Type B pancreatic cell (in vitro differentiated cells): ENCODE results near the gene DAB2. TPM values are rescaled to one million over a fixed set of nuclear protein-coding genes. Genes with fewer than 3 reads are reported as not detected.

Source experiments
- DNase-seq: peaks from one replicate; pipeline ENCODE4 v3.0.0; 2021; ENCODE audit warnings: mixed read lengths; ENCODE audit not compliant: unreplicated experiment; ENCODE audit errors: extremely low spot score
- H3K27ac Mint-ChIP-seq: 2 replicates; pipeline ENCODE4 v1.8.0; 2021; ENCODE audit warnings: mild to moderate bottlenecking, mixed read lengths
- H3K27me3 Mint-ChIP-seq: 2 replicates; pipeline ENCODE4 v1.8.0; 2021; ENCODE audit warnings: mixed read lengths
- H3K36me3 Mint-ChIP-seq: 2 replicates; pipeline ENCODE4 v1.8.0; 2021; ENCODE audit warnings: mixed read lengths
- H3K4me1 Mint-ChIP-seq: one replicate; pipeline ENCODE4 v1.8.0; 2021; ENCODE audit warnings: mixed read lengths; ENCODE audit not compliant: unreplicated experiment
- H3K4me3 Mint-ChIP-seq: 2 replicates; pipeline ENCODE4 v1.8.0; 2021; ENCODE audit warnings: mild to moderate bottlenecking, mixed read lengths
- H3K9me3 Mint-ChIP-seq: 2 replicates; pipeline ENCODE4 v1.8.0; 2021; ENCODE audit warnings: mixed read lengths
- total RNA-seq: library from RNA; stranded (reverse); gene quantifications from 2 replicates; pipeline ENCODE4 v1.2.1, GENCODE V29; 2021; ENCODE audit warnings: low replicate concordance
- TF ChIP-seq, protein P1 (sequence below): fragments of 200-600 bp; sonication (generic); conservative IDR thresholded peaks from 2 replicates; pipeline ENCODE4 v1.5.0; 2021; ENCODE audit warnings: antibody characterized with exemption, mild to moderate bottlenecking

DAB2 gene
- total RNA-seq, 1 donor from 2014 or later = 91.6 TPM

DNA sequence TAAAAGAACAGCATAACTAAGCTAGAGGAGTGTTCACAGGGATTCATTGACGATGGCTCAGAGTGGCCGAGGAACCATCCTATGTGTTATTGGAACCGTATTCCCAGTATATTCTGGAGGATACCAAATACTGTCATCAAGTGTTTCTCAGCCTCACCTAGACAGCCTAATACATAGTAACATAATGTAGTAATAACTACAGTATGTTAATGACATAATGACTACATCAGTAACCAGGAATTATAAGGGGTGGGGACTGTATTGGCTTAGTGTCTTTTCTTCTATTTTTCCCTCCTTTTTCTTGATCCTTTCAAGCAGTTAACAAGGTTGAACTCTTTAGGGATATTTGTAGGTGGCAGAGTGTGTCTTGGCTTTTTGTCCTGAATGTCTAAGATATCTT lies 33.8 kb downstream of the DAB2 start:
- Mint-ChIP-seq H3K27me3 (no peaks in the 10 kb centered on the region), H3K27ac (no peak overlapping the region), H3K9me3 (no peaks in the 10 kb centered on the region), H3K36me3 (peaks cover 43% of the 10 kb centered on the region), H3K4me3 (no peak overlapping the region), H3K4me1 (peaks cover 10% of the 10 kb centered on the region)
- TF ChIP-seq, protein P1, sequence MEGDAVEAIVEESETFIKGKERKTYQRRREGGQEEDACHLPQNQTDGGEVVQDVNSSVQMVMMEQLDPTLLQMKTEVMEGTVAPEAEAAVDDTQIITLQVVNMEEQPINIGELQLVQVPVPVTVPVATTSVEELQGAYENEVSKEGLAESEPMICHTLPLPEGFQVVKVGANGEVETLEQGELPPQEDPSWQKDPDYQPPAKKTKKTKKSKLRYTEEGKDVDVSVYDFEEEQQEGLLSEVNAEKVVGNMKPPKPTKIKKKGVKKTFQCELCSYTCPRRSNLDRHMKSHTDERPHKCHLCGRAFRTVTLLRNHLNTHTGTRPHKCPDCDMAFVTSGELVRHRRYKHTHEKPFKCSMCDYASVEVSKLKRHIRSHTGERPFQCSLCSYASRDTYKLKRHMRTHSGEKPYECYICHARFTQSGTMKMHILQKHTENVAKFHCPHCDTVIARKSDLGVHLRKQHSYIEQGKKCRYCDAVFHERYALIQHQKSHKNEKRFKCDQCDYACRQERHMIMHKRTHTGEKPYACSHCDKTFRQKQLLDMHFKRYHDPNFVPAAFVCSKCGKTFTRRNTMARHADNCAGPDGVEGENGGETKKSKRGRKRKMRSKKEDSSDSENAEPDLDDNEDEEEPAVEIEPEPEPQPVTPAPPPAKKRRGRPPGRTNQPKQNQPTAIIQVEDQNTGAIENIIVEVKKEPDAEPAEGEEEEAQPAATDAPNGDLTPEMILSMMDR = no peak
- DNase-seq = no peak

DNA sequence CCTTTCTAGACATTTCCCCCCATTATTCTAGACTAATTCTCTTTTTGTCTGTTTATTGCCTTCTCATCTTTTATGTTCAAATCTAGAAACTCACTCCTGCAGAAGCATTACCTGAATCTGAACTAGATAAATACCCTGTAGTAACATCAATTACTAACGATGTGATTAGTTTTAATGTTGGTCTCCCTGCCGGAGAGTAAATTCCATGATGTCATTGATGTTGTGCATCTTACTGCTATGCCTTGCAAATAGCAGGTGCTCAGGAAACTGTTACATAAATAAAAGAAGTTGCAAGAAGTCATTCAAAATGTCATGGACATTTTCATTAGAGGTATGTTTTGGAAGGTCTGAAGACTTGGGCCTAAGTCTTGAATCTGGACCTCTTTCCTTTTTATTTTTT lies 37.5 kb downstream of the DAB2 start:
- no peak for DNase-seq

DNA sequence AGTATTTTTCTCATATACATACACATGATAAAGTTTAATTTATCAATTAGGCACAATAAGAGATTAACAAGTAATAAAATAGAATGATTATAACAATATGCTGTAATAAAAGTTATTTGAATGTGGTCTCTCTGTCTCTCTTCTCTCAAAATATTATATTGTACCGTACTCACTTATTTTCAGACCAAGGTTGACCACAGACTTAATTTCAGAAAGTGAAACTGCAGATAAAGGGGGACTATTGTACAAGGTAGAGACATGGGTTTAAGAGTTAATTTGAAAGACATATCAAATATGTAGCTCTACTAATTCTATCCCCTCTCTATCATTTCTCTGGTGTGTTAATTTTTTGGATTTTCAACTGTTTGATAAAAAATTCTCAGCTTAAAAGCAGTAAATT lies 40.5 kb downstream of the DAB2 start:
- Mint-ChIP-seq H3K4me3 (no peak overlapping the region), H3K4me1 (no peaks in the 10 kb centered on the region), H3K36me3 (peaks cover 62% of the 10 kb centered on the region), H3K27ac (no peak overlapping the region), H3K9me3 (no peaks in the 10 kb centered on the region), H3K27me3 (no peaks in the 10 kb centered on the region)
- TF ChIP-seq, protein P1 = no peak
- no peak for DNase-seq

More for the DNA sequence above, 37.5 kb downstream of the DAB2 start:
- Mint-ChIP-seq H3K27me3 (no peaks in the 10 kb centered on the region), H3K36me3 (peaks cover 46% of the 10 kb centered on the region), H3K4me1 (no peaks in the 10 kb centered on the region), H3K27ac (no peak overlapping the region), H3K4me3 (no peak overlapping the region), H3K9me3 (no peaks in the 10 kb centered on the region)
- TF ChIP-seq, protein P1 = no peak

DNA sequence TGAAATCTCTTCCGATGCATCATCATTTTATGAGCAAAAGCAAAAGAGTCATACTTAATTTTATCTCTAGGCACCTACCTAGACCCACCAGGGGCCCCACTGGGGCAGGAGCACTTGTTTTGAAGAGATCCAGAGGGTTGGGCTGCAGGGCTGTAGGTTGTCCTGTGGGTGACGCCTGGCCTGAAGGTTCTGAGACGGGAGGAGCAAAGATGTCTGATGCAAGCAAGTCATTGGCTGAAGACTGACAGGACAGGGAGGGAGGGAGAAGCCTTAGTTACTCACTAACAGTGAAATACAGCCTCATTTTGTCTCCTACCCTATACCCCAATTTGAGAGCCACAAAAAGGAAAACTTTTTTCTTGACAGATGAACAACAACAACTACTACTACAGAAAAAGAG lies 43.4 kb downstream of the DAB2 start:
- TF ChIP-seq, protein P1 = no peak
- Mint-ChIP-seq H3K36me3 (peaks cover 60% of the 10 kb centered on the region), H3K9me3 (no peaks in the 10 kb centered on the region)

DNA sequence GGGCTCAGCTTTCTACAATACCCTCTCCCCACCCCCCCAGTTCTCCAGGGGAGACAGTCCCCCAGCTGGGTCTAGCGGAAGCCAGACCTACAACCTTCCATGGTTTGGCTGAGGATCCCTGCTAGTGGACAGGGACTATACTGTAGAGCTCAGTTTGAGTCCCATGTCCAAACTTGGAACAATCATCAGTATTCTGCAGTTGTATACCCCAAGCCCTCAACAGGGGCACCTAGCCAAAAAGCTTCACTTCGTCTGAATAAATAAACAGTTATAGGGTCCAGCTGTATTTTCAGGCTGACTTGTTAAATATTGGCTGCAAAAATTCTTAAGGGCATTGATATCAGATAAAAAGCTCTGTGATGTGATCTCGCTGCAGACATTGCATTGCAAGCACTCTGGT lies 45.1 kb downstream of the DAB2 start:
- DNase-seq = no peak
- no peak overlapping the region for H3K4me3 Mint-ChIP-seq
- TF ChIP-seq, protein P1 = no peak
- H3K27ac Mint-ChIP-seq = no peak overlapping the region
- peaks cover 4% of the 10 kb centered on the region for H3K4me1 Mint-ChIP-seq
- no peaks in the 10 kb centered on the region for H3K9me3 Mint-ChIP-seq
- peaks cover 55% of the 10 kb centered on the region for H3K36me3 Mint-ChIP-seq
- no peaks in the 10 kb centered on the region for H3K27me3 Mint-ChIP-seq

More for the DNA sequence above, 43.4 kb downstream of the DAB2 start:
- H3K27me3 Mint-ChIP-seq = no peaks in the 10 kb centered on the region
- H3K4me1 Mint-ChIP-seq = peaks cover 2% of the 10 kb centered on the region
- no peak overlapping the region for H3K27ac Mint-ChIP-seq
- no peak overlapping the region for H3K4me3 Mint-ChIP-seq
- DNase-seq = no peak

DNA sequence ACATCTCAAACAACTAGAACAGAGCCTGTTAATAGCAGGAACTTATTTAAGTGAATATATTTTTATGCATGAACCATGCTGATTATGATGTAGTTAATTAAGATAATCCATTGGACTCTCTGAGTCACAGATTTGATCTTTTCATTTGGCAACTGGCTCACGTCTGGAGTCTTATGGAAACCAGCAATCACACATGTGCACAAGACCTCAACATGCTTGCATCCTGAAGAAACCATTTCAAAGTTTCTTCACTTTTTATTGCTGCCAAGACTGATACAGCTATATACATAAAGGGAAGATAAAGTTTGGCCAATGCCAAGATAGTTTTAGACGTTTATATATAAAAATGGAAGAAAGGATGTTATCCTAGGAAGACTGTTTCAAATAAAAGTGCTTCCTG lies 47.2 kb downstream of the DAB2 start:
- no peak for DNase-seq
- TF ChIP-seq, protein P1 = no peak
- H3K27ac Mint-ChIP-seq = no peak overlapping the region
- H3K9me3 Mint-ChIP-seq = no peaks in the 10 kb centered on the region
- no peak overlapping the region for H3K4me3 Mint-ChIP-seq
- H3K4me1 Mint-ChIP-seq = peaks cover 4% of the 10 kb centered on the region
- no peaks in the 10 kb centered on the region for H3K27me3 Mint-ChIP-seq
- peaks cover 52% of the 10 kb centered on the region for H3K36me3 Mint-ChIP-seq
